NB4 (cell line): ENCODE data around the gene TRPV3.

ENCODE experiments used
- DNase-seq: peaks from one replicate; pipeline ENCODE4 v3.0.0; 2010; ENCODE audit warnings: low read depth
- H3K4me3 ChIP-seq: one replicate; pipeline ENCODE4 v1.5.1; 2011; ENCODE audit warnings: mild to moderate bottlenecking, low read depth, low read length, moderate library complexity
- CTCF ChIP-seq: IDR thresholded peaks from one replicate; pipeline ENCODE4 v1.5.1; 2012; ENCODE audit warnings: low read depth, low read length
- MAX ChIP-seq: IDR thresholded peaks from 2 replicates; pipeline ENCODE4 v1.6.1; 2011; ENCODE audit warnings: low read depth, low read length
- MYC ChIP-seq: IDR thresholded peaks from 2 replicates; pipeline ENCODE4 v1.6.1; 2011; ENCODE audit warnings: low read depth, low read length
- POLR2A ChIP-seq: IDR thresholded peaks from 2 replicates; pipeline ENCODE4 v1.6.1; 2011; ENCODE audit warnings: mild to moderate bottlenecking; ENCODE audit not compliant: insufficient read length; ENCODE audit errors: extremely low read depth

Gene TRPV3

GRCh38 chr17:3529817-3530741 lies 27.5 kb downstream of the TRPV3 start:
- no peak for DNase-seq
- no peak overlapping the region for H3K4me3 ChIP-seq
- no peak for TF ChIP-seq MYC
- TF ChIP-seq MAX = no peak
- TF ChIP-seq POLR2A = no peak
- TF ChIP-seq CTCF = no peak

GRCh38 chr17:3528880-3529511 lies 28.6 kb downstream of the TRPV3 start:
- TF ChIP-seq MYC (no peak), POLR2A (no peak)
- DNase-seq = peak; percentile 39
- H3K4me3 ChIP-seq = no peak overlapping the region

GRCh38 chr17:3528403-3528851 lies 29.2 kb downstream of the TRPV3 start:
- TF ChIP-seq POLR2A = no peak
- TF ChIP-seq MAX = no peak
- TF ChIP-seq MYC = no peak
- TF ChIP-seq CTCF = no peak
- no peak for DNase-seq
- no peak overlapping the region for H3K4me3 ChIP-seq

- no peak for DNase-seq
- TF ChIP-seq CTCF (no peak), POLR2A (no peak), MAX (no peak), MYC (no peak)
These were observed 29.7 kb downstream of the TRPV3 start for GRCh38 chr17:3527896-3528295.

GRCh38 chr17:3527468-3527867 lies 30.1 kb downstream of the TRPV3 start:
- TF ChIP-seq CTCF = no peak
- no peak for TF ChIP-seq MYC
- no peak for TF ChIP-seq POLR2A
- H3K4me3 ChIP-seq = no peak overlapping the region
- no peak for DNase-seq

More at GRCh38 chr17:3527896-3528295, 29.7 kb downstream of the TRPV3 start:
- H3K4me3 ChIP-seq = no peak overlapping the region

GRCh38 chr17:3526971-3527370 lies 30.6 kb downstream of the TRPV3 start:
- no peak for TF ChIP-seq MAX
- TF ChIP-seq POLR2A = no peak
- no peak for TF ChIP-seq CTCF
- no peak for TF ChIP-seq MYC
- DNase-seq = no peak
- H3K4me3 ChIP-seq = no peak overlapping the region
